ENCODE data around the gene SLC9B1. TPM values are rescaled to one million over a fixed set of nuclear protein-coding genes. Genes with fewer than 3 reads are reported as not detected.
"Not testable (repeated sequence)": the region's sequence is repeated elsewhere in the genome, so short reads cannot be mapped to it uniquely, and the experiment has no call there.

The SLC9B1 gene
- total RNA-seq, 1 experiment from 2014 or later = not detected

GRCh38 chr4:102994803-102995202 is 24.7 kb downstream of the SLC9B1 start:
- no peaks in the 10 kb centered on the region for H3K27me3 Mint-ChIP-seq (ENCODE audit: unreplicated experiment)
- peaks cover 6% of the 10 kb centered on the region for H3K9me3 Mint-ChIP-seq (ENCODE audit: low read depth, unreplicated experiment)
- no peak overlapping the region for H3K27ac Mint-ChIP-seq (ENCODE audit: unreplicated experiment)
- no TSS peak for BruUV-seq (replicated peaks)
- no peak for DNase-seq
- intact Hi-C loops (cut with micrococcal nuclease; ENCODE audit: unreplicated experiment) = no loop called here
- no peaks in the 10 kb centered on the region for H3K4me1 Mint-ChIP-seq (ENCODE audit: low read depth, unreplicated experiment)
- H3K36me3 Mint-ChIP-seq (ENCODE audit: insufficient read depth, unreplicated experiment) = no peaks in the 10 kb centered on the region
- CTCF ChIA-PET = no interaction called here
- TF ChIP-seq, protein P1, sequence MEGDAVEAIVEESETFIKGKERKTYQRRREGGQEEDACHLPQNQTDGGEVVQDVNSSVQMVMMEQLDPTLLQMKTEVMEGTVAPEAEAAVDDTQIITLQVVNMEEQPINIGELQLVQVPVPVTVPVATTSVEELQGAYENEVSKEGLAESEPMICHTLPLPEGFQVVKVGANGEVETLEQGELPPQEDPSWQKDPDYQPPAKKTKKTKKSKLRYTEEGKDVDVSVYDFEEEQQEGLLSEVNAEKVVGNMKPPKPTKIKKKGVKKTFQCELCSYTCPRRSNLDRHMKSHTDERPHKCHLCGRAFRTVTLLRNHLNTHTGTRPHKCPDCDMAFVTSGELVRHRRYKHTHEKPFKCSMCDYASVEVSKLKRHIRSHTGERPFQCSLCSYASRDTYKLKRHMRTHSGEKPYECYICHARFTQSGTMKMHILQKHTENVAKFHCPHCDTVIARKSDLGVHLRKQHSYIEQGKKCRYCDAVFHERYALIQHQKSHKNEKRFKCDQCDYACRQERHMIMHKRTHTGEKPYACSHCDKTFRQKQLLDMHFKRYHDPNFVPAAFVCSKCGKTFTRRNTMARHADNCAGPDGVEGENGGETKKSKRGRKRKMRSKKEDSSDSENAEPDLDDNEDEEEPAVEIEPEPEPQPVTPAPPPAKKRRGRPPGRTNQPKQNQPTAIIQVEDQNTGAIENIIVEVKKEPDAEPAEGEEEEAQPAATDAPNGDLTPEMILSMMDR (IDR thresholded peaks at IDR 0.05; ENCODE audit: unreplicated experiment) = no peak
- no peak overlapping the region for H3K4me3 Mint-ChIP-seq (ENCODE audit: low read depth, unreplicated experiment)

- H3K4me3 Mint-ChIP-seq (ENCODE audit: low read depth, unreplicated experiment); BruUV-seq (replicated peaks); H3K9me3 Mint-ChIP-seq (ENCODE audit: low read depth, unreplicated experiment); CTCF ChIA-PET; H3K36me3 Mint-ChIP-seq (ENCODE audit: insufficient read depth, unreplicated experiment); intact Hi-C loops (cut with micrococcal nuclease; ENCODE audit: unreplicated experiment); H3K4me1 Mint-ChIP-seq (ENCODE audit: low read depth, unreplicated experiment); DNase-seq; H3K27ac Mint-ChIP-seq (ENCODE audit: unreplicated experiment); H3K27me3 Mint-ChIP-seq (ENCODE audit: unreplicated experiment): not testable (repeated sequence)
Observed at GRCh38 chr4:102993985-102994384, 25.5 kb downstream of the SLC9B1 start.

DNA sequence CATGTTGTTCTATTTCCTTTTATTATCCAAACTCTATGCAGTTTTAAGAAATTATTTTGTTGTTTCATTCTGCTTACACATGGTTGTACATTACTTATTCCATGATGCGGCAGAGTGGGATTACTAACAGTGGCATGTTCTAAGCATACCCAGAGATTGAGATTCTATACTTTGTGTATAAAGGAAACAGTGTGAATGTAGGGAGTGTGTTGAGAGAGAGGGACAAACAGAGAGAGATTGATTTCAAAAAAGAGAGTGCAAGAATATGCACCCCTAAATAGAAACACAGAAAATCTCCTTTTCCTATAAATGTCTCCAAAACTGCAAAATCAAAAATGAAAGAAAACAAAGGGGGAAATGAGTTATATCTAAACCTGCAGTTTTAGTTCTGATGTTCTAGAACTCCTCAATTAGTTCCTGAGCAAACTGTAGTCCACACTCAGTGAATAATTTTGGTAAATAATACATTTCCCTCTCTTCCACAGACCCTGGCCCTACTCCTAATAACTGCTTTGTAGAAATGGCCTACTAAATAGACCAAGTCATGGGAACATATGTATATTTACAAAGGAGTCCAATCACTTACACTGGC is 31.0 kb downstream of the SLC9B1 start:
- no peak for DNase-seq
- BruUV-seq (replicated peaks) = no TSS peak
- H3K4me3 Mint-ChIP-seq (ENCODE audit: low read depth, unreplicated experiment) = no peak overlapping the region
- TF ChIP-seq, protein P1 (IDR thresholded peaks at IDR 0.05; ENCODE audit: unreplicated experiment) = no peak
- no peak overlapping the region for H3K27ac Mint-ChIP-seq (ENCODE audit: unreplicated experiment)
- H3K9me3 Mint-ChIP-seq (ENCODE audit: low read depth, unreplicated experiment) = no peaks in the 10 kb centered on the region
- no peaks in the 10 kb centered on the region for H3K27me3 Mint-ChIP-seq (ENCODE audit: unreplicated experiment)
- H3K4me1 Mint-ChIP-seq (ENCODE audit: low read depth, unreplicated experiment) = no peaks in the 10 kb centered on the region
- H3K36me3 Mint-ChIP-seq (ENCODE audit: insufficient read depth, unreplicated experiment) = no peaks in the 10 kb centered on the region
- CTCF ChIA-PET = no interaction called here
- intact Hi-C loops (cut with micrococcal nuclease; ENCODE audit: unreplicated experiment) = no loop called here

DNA sequence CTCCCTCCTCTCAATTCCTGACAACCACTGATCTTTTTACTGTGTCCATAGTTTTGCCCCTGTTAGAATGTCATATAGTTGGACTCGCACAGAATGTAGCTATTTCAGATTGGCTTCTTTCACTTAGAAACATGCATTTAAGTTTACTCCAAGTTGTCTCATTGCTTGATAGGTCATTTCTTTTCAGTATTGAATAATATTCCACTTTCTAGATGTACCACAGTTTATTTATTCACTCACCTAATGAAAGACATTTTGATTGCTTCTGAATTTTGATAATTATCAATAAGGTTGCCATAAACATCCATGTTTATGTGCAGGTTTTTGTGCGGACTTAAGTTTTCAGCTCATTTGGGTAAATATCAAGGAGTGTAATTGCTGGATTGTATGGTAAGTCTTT is 38.5 kb downstream of the SLC9B1 start:
- DNase-seq = no peak
- Mint-ChIP-seq H3K27ac (ENCODE audit: unreplicated experiment) (no peak overlapping the region), H3K27me3 (ENCODE audit: unreplicated experiment) (no peaks in the 10 kb centered on the region), H3K4me1 (ENCODE audit: low read depth, unreplicated experiment) (no peaks in the 10 kb centered on the region), H3K4me3 (ENCODE audit: low read depth, unreplicated experiment) (no peak overlapping the region), H3K9me3 (ENCODE audit: low read depth, unreplicated experiment) (peaks cover 2% of the 10 kb centered on the region), H3K36me3 (ENCODE audit: insufficient read depth, unreplicated experiment) (no peaks in the 10 kb centered on the region)
- BruUV-seq (replicated peaks) = no TSS peak
- CTCF ChIA-PET = no interaction called here
- intact Hi-C loops (cut with micrococcal nuclease; ENCODE audit: unreplicated experiment) = no loop called here
- TF ChIP-seq, protein P1 (IDR thresholded peaks at IDR 0.05; ENCODE audit: unreplicated experiment) = no peak

GRCh38 chr4:102961813-102962212 is 57.7 kb downstream of the SLC9B1 start:
- H3K9me3 Mint-ChIP-seq (ENCODE audit: low read depth, unreplicated experiment); H3K4me1 Mint-ChIP-seq (ENCODE audit: low read depth, unreplicated experiment); H3K27me3 Mint-ChIP-seq (ENCODE audit: unreplicated experiment); CTCF ChIA-PET; BruUV-seq (replicated peaks); H3K4me3 Mint-ChIP-seq (ENCODE audit: low read depth, unreplicated experiment); DNase-seq; intact Hi-C loops (cut with micrococcal nuclease; ENCODE audit: unreplicated experiment); H3K36me3 Mint-ChIP-seq (ENCODE audit: insufficient read depth, unreplicated experiment); H3K27ac Mint-ChIP-seq (ENCODE audit: unreplicated experiment): not testable (repeated sequence)

All from Calu3 (cell line).